ENCODE data around the gene NUP214.
A peak's percentile ranks its signal among the peaks of the same experiment; 100 is the strongest.

The NUP214 gene

GRCh38 chr9:131246618-131247017 is 121.2 kb downstream of the NUP214 start:
- Histone ChIP-seq H3K79me2 (ENCODE audit: insufficient read depth, low read length) (no peaks in the 10 kb centered on the region), H2AFZ (ENCODE audit: low read depth, low read length, severe bottlenecking) (no peak overlapping the region), H3K9me2 (replicated peaks; ENCODE audit: insufficient read depth, low read length) (no peaks in the 10 kb centered on the region), H3K4me3 (ENCODE audit: insufficient read depth, low read length, poor library complexity, severe bottlenecking) (no peak overlapping the region), H3K36me3 (ENCODE audit: low read length) (no peaks in the 10 kb centered on the region), H4K20me1 (ENCODE audit: low read depth, low read length) (no peaks in the 10 kb centered on the region), H3K27ac (ENCODE audit: low read depth, low read length) (no peak overlapping the region), H3K27me3 (ENCODE audit: low read length) (no peaks in the 10 kb centered on the region), H3F3A (ENCODE audit: insufficient read depth) (no peaks in the 10 kb centered on the region; the same call in 1 of the 2 replicates), H3K9me3 (ENCODE audit: insufficient read depth, low read length) (no peaks in the 10 kb centered on the region), H3K9ac (ENCODE audit: low read length) (no peak overlapping the region), H3K4me2 (ENCODE audit: low read depth, low read length, poor library complexity, severe bottlenecking) (no peak overlapping the region)
- TF ChIP-seq EZH2phosphoT487 (conservative IDR thresholded peaks at IDR 0.05; ENCODE audit: low read length) (no peak), CTCF (IDR thresholded peaks at IDR 0.05; ENCODE audit: insufficient read depth, low read length, poor library complexity, severe bottlenecking) (no peak)

GRCh38 chr9:131252120-131252519 is 126.7 kb downstream of the NUP214 start:
- no peaks in the 10 kb centered on the region for H3K27me3 ChIP-seq (ENCODE audit: low read length)
- TF ChIP-seq EZH2phosphoT487 (conservative IDR thresholded peaks at IDR 0.05; ENCODE audit: low read length) = no peak
- no peak for TF ChIP-seq CTCF (IDR thresholded peaks at IDR 0.05; ENCODE audit: insufficient read depth, low read length, poor library complexity, severe bottlenecking)
- H3K9me3 ChIP-seq (ENCODE audit: insufficient read depth, low read length) = no peaks in the 10 kb centered on the region
- no peak overlapping the region for H3K27ac ChIP-seq (ENCODE audit: low read depth, low read length)
- peak overlapping the region; percentile 51 for H3K4me2 ChIP-seq (ENCODE audit: low read depth, low read length, poor library complexity, severe bottlenecking)
- no peaks in the 10 kb centered on the region for H3K79me2 ChIP-seq (ENCODE audit: insufficient read depth, low read length)
- H3K4me3 ChIP-seq (ENCODE audit: insufficient read depth, low read length, poor library complexity, severe bottlenecking) = no peak overlapping the region
- H4K20me1 ChIP-seq (ENCODE audit: low read depth, low read length) = no peaks in the 10 kb centered on the region
- no peaks in the 10 kb centered on the region for H3K9me2 ChIP-seq (replicated peaks; ENCODE audit: insufficient read depth, low read length)
- peaks cover 17% of the 10 kb centered on the region for H3F3A ChIP-seq (ENCODE audit: insufficient read depth)
- peak overlapping the region; percentile 44 for H3K9ac ChIP-seq (ENCODE audit: low read length)
- H2AFZ ChIP-seq (ENCODE audit: low read depth, low read length, severe bottlenecking) = peak overlapping the region; percentile 72
- H3K36me3 ChIP-seq (ENCODE audit: low read length) = no peaks in the 10 kb centered on the region

- H3K27ac ChIP-seq (ENCODE audit: low read depth, low read length) = peak overlapping the region; percentile 65
- no peaks in the 10 kb centered on the region for H3K79me2 ChIP-seq (ENCODE audit: insufficient read depth, low read length)
- peak overlapping the region; percentile 20 for H3K4me2 ChIP-seq (ENCODE audit: low read depth, low read length, poor library complexity, severe bottlenecking)
- H2AFZ ChIP-seq (ENCODE audit: low read depth, low read length, severe bottlenecking) = peak overlapping the region; percentile 4
- no peaks in the 10 kb centered on the region for H3K9me2 ChIP-seq (replicated peaks; ENCODE audit: insufficient read depth, low read length)
- H3K9ac ChIP-seq (ENCODE audit: low read length) = peak overlapping the region; percentile 1; the same call in 1 of the 2 replicates
- H3K9me3 ChIP-seq (ENCODE audit: insufficient read depth, low read length) = no peaks in the 10 kb centered on the region
- no peak overlapping the region for H3K4me3 ChIP-seq (ENCODE audit: insufficient read depth, low read length, poor library complexity, severe bottlenecking)
- peaks cover 17% of the 10 kb centered on the region for H3F3A ChIP-seq (ENCODE audit: insufficient read depth)
- no peaks in the 10 kb centered on the region for H4K20me1 ChIP-seq (ENCODE audit: low read depth, low read length)
- no peaks in the 10 kb centered on the region for H3K27me3 ChIP-seq (ENCODE audit: low read length)
- TF ChIP-seq EZH2phosphoT487 (conservative IDR thresholded peaks at IDR 0.05; ENCODE audit: low read length) = no peak
- TF ChIP-seq CTCF (IDR thresholded peaks at IDR 0.05; ENCODE audit: insufficient read depth, low read length, poor library complexity, severe bottlenecking) = no peak
- no peaks in the 10 kb centered on the region for H3K36me3 ChIP-seq (ENCODE audit: low read length)
These were observed 128.6 kb downstream of the NUP214 start for GRCh38 chr9:131253891-131254491.

Measured in SU-DHL-6 (cell line).